Measurements from ENCODE around the gene RER1. TPM values are rescaled to one million over a fixed set of nuclear protein-coding genes. Genes with fewer than 3 reads are reported as not detected.

Gene RER1
- total RNA-seq, 2 experiments from 2014 or later: 148 to 151 TPM

DNA sequence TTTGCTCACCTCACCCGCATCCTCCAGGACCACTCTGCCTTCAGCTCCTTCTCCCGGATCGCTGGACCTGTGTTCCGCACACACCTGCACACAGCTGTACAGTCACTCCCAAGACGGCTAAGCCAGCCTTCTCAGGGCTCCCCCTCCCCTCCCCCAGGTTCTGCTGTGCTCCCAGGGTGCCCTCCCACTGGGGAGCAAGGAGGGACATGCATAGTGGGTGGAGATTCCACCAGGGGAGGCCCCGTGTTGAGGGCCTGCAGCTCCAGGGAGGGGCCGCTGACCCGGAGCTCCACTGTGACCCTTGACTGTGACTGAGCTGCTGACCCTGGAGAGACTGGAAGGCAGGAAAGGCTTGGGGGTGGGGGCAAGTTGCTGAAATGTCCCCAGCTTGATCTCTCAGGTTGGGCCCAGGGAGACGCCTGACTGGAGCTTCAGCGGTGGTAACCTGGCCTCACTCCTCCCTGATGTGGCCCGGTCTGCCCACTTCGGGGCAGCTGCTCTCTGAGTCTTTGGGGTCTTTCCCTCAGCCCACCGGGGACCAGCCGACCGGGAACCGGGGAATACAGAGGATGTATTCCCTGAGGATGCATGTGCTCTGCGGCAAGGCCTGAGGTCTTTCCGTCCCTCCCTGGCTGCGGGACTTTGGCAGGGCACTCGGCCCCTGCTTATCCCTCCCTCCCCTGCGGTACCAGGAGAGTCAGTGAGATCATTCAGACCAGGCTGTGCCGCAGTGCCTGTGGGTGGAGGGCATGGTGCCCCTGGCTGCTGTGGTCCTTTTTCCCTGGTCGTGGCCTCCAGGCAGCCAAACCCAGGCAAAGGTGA lies 55.8 kb downstream of the RER1 start:
- CTCF ChIA-PET: interaction anchor here (1.1 kb wide), 1 partner anchor 32 kb away, joined by 3 read pairs; no protein-coding TSS in a partner anchor
- Mint-ChIP-seq H3K36me3 (ENCODE audit: low read depth) (no peaks in the 10 kb centered on the region), H3K27me3 (ENCODE audit: low read depth) (peaks cover 10% of the 10 kb centered on the region)

DNA sequence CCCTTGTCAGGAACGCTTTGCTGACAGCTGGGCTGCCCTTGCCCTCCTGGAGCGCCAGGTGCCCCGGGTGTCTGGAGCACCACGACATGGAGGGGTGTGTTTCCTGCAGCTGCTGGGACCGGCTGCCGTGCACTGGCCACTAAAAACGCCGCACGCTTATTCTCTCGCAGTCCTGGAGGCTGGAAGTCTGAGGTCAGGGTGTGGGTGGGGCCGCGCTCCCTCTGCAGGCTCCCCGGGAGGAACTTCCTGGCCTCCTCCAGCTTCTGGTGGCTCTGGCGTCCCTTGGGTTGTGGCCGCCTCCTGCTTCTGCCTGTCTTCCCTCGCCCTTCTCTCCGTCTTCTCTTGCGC lies 56.4 kb downstream of the RER1 start:
- Mint-ChIP-seq H3K27me3 (ENCODE audit: low read depth) (peaks cover 8% of the 10 kb centered on the region), H3K4me1 (ENCODE audit: low read depth) (no peaks in the 10 kb centered on the region), H3K36me3 (ENCODE audit: low read depth) (no peaks in the 10 kb centered on the region), H3K4me3 (no peak overlapping the region), H3K27ac (no peak overlapping the region), H3K9me3 (ENCODE audit: insufficient read depth) (no peaks in the 10 kb centered on the region)
- ChIA-PET POLR2A (no interaction called here), CTCF (no interaction called here)
- no peak for DNase-seq
- ATAC-seq: no peak

More for the DNA sequence above, 55.8 kb downstream of the RER1 start:
- H3K4me1 Mint-ChIP-seq (ENCODE audit: low read depth): no peaks in the 10 kb centered on the region
- H3K4me3 Mint-ChIP-seq: no peak overlapping the region
- no peak overlapping the region for H3K27ac Mint-ChIP-seq
- POLR2A ChIA-PET: interaction anchor here (0.8 kb wide), 1 partner anchor 138 kb away, joined by 3 read pairs; no protein-coding TSS in a partner anchor
- ATAC-seq: no peak
- no peak for DNase-seq
- H3K9me3 Mint-ChIP-seq (ENCODE audit: insufficient read depth): no peaks in the 10 kb centered on the region

DNA sequence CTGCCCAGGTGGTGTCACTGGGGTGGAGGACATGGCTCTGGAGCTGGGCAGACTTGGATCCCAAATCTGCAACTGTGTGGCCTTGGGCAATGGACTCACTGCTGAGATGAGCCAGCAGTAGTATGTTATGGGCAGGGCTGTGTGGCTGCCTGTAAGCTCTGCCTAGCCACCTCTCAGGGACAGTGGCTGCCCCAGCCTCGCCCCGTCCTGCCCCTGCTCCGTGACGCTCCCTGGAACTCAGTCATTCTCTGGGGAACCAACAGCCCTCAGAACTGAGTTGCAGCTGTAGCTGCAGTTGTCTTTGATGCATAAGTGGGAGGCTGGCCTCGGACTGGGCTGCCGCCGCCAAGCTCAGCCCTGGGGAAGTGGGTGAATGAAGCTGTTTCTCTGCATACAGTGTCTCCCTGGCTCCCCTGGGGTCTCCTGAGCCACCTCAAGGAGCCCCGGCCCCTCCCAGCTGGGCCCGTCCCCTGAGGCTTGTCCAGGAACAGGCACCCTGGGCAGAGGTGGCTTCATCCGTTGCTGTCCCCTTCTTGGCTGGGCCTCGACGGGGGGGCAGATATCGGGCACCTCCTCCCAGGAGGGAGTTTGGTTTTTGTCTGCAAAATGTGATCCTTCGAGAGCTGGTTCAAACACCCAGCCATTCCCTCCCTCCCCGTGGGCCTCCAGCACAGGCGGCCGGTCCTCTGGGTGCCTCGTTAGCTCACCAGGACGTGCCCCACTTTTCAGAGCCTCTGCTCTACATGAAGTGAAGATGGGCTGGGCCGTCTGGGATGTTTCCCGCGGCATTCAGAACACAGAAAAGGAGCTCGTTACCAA lies 58.2 kb downstream of the RER1 start:
- H3K9me3 Mint-ChIP-seq (ENCODE audit: insufficient read depth): no peaks in the 10 kb centered on the region
- H3K36me3 Mint-ChIP-seq (ENCODE audit: low read depth): no peaks in the 10 kb centered on the region
- no peaks in the 10 kb centered on the region for H3K4me1 Mint-ChIP-seq (ENCODE audit: low read depth)
- DNase-seq (no peak), ATAC-seq (no peak)
- ChIA-PET CTCF (interaction anchor here (0.8 to 1.0 kb wide), 2 partner anchors 18 to 19 kb away, joined by 3 read pairs; no protein-coding TSS in a partner anchor), POLR2A (no interaction called here)
- H3K27me3 Mint-ChIP-seq (ENCODE audit: low read depth): peaks cover 7% of the 10 kb centered on the region
- H3K4me3 Mint-ChIP-seq: no peak overlapping the region
- no peak overlapping the region for H3K27ac Mint-ChIP-seq

DNA sequence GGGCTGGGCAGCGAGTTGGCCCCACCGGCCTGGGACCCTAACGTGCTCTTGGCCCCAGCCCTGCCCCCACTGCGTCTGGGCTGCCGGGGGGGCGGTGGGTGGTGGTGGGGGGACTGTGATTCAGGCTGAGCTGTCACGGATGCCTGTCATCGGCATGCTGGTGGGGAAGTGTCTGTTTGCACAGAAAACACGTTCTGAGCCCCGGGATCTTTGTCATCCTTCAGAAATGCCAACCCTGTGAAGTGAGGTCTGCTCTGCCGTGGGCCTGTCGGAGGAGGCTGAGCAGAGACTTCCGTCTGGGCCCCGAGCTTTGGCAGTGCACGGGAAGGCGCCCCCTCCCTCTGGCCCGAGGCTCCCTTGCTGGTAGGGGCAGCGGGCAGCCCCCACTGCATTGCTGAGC lies 60.1 kb downstream of the RER1 start:
- DNase-seq (no peak), ATAC-seq (no peak)
- Mint-ChIP-seq H3K27ac (no peak overlapping the region), H3K4me3 (no peak overlapping the region), H3K4me1 (ENCODE audit: low read depth) (no peaks in the 10 kb centered on the region), H3K36me3 (ENCODE audit: low read depth) (no peaks in the 10 kb centered on the region), H3K27me3 (ENCODE audit: low read depth) (peaks cover 2% of the 10 kb centered on the region), H3K9me3 (ENCODE audit: insufficient read depth) (no peaks in the 10 kb centered on the region)
- ChIA-PET CTCF (no interaction called here), POLR2A (no interaction called here)

DNA sequence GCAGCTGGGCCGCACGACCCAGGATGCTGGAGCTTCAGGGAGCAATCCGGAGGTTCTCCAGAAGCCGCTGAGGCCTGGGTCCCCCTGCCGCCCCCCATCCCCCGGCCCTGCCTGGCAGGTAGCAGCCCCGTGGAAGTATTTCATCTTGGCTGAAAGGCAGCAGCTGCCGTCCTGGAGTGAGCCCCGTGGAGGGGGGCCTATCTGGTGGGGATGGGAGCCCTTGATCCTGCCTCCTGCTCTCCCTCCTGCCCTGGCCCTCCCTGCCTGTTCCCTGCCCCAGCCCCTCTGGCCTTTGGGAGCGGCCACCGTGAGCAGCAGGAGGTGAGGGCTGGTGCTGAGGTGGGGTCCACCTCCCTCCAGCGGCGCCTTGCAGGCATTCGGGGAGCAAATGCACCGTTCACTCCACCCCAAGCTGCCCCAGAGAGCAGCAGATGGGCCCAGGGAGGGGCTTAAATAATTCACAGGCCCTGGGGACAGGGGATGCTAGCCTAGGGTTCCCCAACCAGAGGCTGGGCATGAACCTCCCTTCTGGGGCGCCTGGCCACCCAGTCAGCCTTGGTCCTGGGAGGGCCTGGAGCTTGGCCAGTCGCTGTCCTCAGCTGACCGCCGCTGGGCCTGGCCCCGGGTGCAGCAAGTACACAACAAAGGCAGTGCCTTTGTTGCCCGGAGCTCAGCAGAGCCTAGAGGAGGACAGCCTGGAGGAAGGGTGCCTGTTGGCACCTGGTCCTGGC lies 60.7 kb downstream of the RER1 start:
- ChIA-PET CTCF (no interaction called here), POLR2A (no interaction called here)
- no peak overlapping the region for H3K27ac Mint-ChIP-seq
- ATAC-seq (no peak), DNase-seq (no peak)
- no peaks in the 10 kb centered on the region for H3K9me3 Mint-ChIP-seq (ENCODE audit: insufficient read depth)
- H3K36me3 Mint-ChIP-seq (ENCODE audit: low read depth): no peaks in the 10 kb centered on the region
- no peaks in the 10 kb centered on the region for H3K4me1 Mint-ChIP-seq (ENCODE audit: low read depth)
- H3K27me3 Mint-ChIP-seq (ENCODE audit: low read depth): peaks cover 2% of the 10 kb centered on the region
- H3K4me3 Mint-ChIP-seq: no peak overlapping the region

DNA sequence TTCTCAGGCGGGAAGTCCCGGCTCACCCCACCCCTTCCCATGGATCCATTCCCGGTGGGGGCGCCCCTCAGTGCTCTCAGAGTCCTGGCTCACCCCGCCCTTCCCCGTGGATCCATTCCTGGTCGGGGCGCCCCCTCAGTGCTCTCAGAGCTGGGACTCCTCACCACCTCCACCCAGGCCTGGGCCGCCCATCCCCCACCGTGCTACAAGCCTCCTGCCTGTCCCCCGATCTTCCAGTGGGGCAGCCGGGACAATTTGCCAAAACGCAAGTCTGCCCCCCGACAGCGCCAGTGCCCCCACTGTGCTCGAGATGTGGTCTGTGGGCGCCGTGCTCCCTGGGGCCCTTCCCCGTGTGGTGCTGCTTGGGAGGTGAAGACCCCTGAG lies 61.3 kb downstream of the RER1 start:
- no peak for ATAC-seq
- H3K9me3 Mint-ChIP-seq (ENCODE audit: insufficient read depth): no peaks in the 10 kb centered on the region
- POLR2A ChIA-PET: no interaction called here

DNA sequence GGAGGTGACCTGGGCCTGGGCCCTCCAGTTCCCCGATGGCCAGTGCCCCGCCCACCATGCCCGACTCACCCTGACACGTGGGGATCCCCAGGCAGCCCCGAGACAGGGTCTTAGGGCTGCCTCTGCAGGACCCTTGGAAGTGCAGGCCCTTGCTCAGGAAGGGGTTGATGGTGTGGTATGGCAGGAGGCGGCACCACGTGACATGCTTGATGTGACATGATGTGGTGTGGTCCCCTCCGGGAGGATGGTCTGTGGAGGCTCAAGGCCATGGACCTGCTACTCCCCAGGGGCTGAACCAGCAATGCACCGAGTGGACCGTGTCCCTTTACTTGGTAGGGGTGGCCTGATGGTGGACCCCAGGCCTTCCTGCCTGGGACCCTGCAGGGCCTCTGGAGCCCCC lies 62.6 kb downstream of the RER1 start:
- H3K9me3 Mint-ChIP-seq (ENCODE audit: insufficient read depth): no peaks in the 10 kb centered on the region
- no peak overlapping the region for H3K4me3 Mint-ChIP-seq
- CTCF ChIA-PET: no interaction called here
- DNase-seq: no peak
- no peaks in the 10 kb centered on the region for H3K27me3 Mint-ChIP-seq (ENCODE audit: low read depth)
- no peak for ATAC-seq
- POLR2A ChIA-PET: no interaction called here
- H3K36me3 Mint-ChIP-seq (ENCODE audit: low read depth): no peaks in the 10 kb centered on the region
- H3K4me1 Mint-ChIP-seq (ENCODE audit: low read depth): no peaks in the 10 kb centered on the region
- no peak overlapping the region for H3K27ac Mint-ChIP-seq

More for the DNA sequence above, 61.3 kb downstream of the RER1 start:
- Mint-ChIP-seq H3K36me3 (ENCODE audit: low read depth) (no peaks in the 10 kb centered on the region), H3K4me1 (ENCODE audit: low read depth) (no peaks in the 10 kb centered on the region), H3K4me3 (no peak overlapping the region), H3K27ac (no peak overlapping the region), H3K27me3 (ENCODE audit: low read depth) (peaks cover 2% of the 10 kb centered on the region)
- CTCF ChIA-PET: no interaction called here
- no peak for DNase-seq

Other genes with a start within 250 kb of the RER1 start
- gene FAAP20, start 197.1 kb upstream of the RER1 start, total RNA-seq: 10 to 100 TPM; 69.7 to 74.4 TPM
- 10 to 100 TPM; 41.2 to 41.4 TPM for gene SKI, start 163.5 kb upstream of the RER1 start, total RNA-seq
- 1 to 10 TPM; 6.2 to 7.9 TPM for gene MORN1, start 287 bp upstream of the RER1 start, total RNA-seq
- 10 to 100 TPM; 10.3 to 12.3 TPM for gene PEX10, start 20.7 kb downstream of the RER1 start, total RNA-seq
- 10 to 100 TPM in 1 of 2 experiments, 1 to 10 TPM in 1; 9.8 to 11.8 TPM for gene PLCH2, start 84.4 kb downstream of the RER1 start, total RNA-seq
- 10 to 100 TPM; 55.9 to 66.8 TPM for gene PANK4, start 134.8 kb downstream of the RER1 start, total RNA-seq
- gene HES5, start 138.4 kb downstream of the RER1 start, total RNA-seq: not detected
- 10 to 100 TPM; 85.8 to 86.5 TPM for gene TNFRSF14, start 164.5 kb downstream of the RER1 start, total RNA-seq
- gene PRXL2B, start 194.9 kb downstream of the RER1 start, total RNA-seq: 10 to 100 TPM; 35.6 to 40.6 TPM
- gene MMEL1, start 241.2 kb downstream of the RER1 start, total RNA-seq: 1 to 10 TPM; 3.7 to 4.0 TPM